NCI-H2227 (cell line): ENCODE measurements around the gene VPS45.
A peak's percentile ranks its signal among the peaks of the same experiment; 100 is the strongest.
"Not testable (repeated sequence)": the region's sequence is repeated elsewhere in the genome, so short reads cannot be mapped to it uniquely, and the experiment has no call there.

ENCODE experiments used
- DNase-seq: peaks from one replicate; lab custom pipeline; 2025; ENCODE audit not compliant: unreplicated experiment; lab: John Stamatoyannopoulos, UW

The VPS45 gene

DNA sequence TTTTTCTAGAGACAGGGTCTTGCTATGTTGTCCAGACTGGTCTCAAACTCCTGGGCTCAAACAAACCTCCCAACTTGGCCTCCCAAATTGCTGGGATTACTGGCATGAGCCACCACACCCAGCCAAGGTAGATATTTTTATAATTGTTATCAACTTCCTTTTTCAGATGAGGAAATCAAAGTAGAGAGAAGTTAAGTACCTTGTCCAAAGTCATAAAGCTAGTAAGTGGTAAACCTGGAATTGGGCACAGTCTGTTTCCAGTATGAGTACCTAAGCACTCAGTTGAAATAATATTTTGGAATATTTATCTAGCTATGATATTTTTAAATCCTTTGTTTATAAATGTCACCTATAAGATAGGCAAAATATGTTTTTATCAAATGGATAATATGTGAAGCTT is 59.9 kb downstream of the VPS45 start:
- no peak for DNase-seq

DNA sequence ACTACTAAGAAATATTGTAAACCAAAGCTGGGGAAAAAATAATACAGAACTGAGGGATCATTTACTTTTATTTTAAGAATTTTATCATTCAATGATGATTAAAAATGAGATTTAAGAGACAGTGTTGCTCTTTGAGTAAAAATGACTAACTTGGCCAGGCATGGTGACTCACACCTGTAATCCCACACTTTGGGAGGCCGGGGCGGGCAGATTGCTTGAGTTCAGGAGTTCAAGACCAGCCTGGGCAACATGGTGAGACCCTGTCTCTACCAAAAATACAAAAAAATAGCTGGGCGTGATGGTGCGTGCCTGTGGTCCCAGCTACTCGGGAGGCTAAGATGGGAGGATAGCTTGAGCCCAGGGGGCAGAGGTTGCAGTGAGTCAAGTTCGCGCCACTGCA is 60.3 kb downstream of the VPS45 start:
- DNase-seq = no peak

DNA sequence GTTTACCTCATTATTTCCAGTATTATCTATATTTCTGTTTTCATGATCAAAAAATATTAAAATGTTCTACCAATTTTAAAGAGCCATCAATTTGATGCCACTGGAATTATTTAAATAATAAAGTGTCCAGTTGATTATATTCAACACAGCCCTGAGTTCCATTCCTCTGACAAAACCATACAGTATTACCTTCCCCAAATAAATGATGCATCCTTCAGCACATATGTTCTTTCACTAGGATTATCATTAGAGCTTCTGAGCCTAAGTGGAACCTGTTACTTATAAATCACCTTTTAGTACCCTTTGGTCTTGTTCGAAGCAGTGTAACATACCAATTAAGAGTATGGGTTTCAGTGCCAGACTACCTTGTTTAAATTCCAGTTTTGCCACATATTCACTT is 64.8 kb downstream of the VPS45 start:
- DNase-seq = no peak

DNA sequence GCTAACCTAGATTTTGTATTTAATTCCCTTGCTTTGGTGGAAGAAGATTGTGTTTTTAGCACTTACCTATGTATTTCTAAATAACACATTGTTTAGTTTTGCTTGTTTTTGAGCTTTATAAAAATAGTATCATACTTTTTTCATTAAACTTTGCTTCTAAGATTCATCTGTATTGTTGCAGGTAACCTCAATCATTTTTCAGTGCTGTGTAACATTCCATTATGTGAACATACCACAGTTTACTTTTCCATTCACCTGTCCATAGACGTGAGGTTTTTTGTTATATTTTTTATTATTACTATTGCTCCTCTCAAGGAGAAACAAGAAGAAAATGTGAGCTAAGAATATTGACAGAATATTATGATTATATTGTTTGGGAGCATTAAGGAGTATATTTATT is 67.0 kb downstream of the VPS45 start:
- no peak for DNase-seq

DNA sequence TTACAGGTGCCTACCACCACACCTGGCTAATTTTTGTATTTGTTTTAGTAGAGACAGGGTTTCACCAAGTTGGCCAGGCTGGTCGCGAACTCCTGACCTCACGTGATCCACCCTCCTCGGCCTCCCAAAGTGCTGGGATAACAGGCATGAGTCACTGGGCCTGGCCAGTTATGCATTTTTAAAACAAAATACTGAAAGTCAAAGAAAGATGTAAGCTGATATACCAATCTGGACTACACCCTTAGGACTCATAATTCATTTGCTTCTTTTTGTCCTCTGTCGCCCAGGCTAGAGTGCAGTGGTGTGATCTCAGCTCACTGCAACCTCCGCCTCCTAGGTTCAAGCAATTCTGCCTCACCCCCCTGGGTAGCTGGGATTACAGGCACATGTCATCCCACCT is 67.8 kb downstream of the VPS45 start:
- not testable (repeated sequence) for DNase-seq

DNA sequence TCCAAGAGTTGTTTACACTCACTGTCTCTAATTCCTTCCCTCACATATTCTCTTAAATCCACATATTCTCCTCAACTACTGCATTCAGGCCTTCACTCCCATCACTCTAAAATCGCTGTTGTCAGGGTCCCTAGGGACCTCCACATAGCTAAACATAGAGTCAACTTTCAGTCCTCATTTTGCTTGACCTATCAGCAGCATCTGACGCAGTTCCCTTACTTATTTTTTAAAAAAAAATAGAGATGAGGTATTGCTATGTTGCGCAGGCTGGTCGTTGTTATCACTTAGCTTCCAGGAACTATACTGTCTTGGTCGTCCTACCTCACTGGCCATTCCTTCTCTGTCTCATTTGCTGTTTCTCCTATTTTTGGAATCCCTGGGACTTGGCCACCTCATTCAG is 70.5 kb downstream of the VPS45 start:
- no peak for DNase-seq

DNA sequence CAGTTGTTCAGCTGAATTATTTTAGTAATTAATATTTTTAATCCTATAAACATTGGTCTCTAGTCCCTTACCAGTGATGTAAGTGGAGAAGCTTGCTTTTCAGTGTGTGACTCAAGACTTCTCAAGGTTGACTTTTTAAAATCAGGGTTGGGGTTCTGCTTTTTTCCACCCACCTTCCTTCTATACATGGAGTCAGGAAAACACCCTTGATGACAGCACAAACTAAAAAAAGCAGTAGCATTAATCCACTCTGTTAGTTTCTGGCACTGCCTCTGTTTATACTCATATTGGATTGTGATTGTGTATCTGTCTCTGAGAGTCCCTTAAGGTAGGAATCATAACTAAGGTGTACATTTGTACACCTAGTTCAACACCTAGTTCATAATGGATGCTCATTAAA is 73.9 kb downstream of the VPS45 start:
- no peak for DNase-seq

DNA sequence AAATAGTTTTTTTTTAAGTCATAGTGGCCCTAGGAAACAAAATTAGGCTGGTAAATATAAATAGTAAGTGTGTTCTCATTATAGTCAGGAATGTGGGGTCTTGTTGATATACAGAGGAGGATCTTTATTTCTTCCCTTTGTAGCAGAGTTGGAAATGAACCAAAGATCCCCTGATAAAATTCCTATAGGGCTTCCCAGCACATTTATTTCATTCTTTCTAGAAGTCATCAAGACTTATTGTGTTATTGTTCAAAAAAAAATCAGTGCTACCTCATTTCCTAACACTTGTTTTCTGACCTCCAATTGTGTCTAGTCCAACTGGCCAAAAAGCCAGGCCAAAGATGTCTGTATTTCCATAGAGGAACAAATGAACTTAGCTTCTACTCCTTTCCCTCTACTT is 74.5 kb downstream of the VPS45 start:
- DNase-seq = no peak

DNA sequence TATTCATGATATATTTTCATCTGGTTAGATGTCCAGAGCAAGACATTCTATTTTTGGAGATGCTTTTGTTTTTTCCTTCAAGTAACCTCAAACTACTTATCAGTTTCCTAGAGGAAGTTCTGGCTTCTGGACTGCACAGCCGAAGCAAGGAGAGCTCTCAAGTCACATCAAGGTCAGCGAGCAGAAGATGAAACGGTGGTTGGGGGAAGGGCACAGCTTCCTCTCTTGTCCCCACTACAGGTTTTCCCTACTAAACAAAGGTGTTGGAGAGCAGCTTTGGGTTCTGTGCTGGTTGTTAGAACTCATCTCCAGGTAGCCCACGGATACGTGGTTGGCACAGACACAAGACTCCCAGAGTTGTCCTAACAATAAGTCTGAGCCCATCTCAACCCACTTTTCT is 77.0 kb downstream of the VPS45 start:
- DNase-seq = no peak

DNA sequence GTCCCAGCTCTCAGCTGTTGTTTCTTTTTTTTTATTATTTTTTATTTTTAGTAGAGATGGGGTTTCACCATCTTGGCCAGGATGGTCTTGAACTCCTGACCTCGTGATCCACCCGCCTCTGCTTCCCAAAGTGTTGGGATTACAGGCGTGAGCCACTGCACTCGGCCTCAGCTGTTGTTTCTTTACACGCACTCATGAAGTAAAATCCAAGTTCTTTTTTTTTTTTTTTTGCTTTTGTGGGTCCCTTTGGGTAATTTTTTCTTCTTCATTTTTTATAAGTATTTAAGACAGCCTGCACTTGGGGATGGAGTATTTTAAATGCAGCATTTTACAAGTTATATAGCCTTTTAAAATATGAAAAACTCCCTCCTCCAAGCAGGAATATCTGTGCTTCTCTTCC is 78.4 kb downstream of the VPS45 start:
- not testable (repeated sequence) for DNase-seq

DNA sequence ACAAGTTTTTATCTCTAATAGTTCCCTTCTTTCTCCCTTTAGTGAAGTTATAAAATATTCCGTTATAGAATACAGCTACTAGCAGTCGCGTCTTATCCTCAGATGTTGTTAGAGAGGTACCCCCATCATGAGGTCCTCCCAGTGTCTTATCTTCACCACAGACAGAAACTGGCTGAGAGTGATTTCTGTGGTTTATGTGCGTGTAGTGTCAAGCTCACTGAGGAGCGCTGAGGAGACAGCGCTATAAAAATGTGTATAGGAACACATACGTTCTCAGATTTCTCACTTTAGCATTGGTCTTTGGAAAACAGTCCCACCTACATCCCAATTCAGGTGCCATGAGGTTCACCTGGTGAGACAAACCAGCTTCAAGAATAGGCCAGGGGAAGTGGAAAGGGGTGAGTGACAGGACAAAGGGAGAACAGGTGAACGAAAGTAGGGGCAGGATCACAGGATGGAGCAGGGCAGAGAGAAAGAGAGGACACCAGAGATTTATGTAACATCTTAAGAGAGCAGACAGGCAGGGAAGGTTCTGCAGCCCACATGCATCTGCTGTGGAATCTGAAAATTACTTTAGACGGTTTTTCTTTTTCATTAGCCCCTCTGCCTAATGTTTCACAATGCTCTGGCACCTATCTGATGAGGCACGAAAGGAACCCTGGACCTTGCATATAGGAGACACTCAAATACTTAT is 79.4 kb downstream of the VPS45 start:
- DNase-seq = no peak

DNA sequence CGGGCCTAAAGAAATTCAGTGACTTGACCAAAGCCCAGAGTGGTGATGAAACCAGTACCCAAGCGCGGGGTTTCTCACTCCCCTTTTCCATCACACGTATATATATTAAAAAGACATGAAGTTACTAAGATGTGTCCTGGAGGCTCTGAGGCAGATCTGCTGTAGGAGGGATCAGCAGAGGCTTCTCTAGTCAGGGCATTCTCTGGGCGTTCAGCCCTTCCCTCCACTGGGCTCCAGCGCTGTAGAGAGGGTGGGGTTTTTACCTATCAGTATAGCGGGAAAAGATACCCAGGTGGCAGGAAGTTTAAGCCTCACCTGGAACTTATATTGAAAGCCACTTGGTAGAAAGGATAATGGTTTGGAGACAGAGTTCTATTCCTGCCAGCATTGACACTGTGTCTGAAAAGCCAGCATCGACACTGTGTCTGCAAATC is 81.3 kb downstream of the VPS45 start:
- peak; percentile 56 for DNase-seq

DNA sequence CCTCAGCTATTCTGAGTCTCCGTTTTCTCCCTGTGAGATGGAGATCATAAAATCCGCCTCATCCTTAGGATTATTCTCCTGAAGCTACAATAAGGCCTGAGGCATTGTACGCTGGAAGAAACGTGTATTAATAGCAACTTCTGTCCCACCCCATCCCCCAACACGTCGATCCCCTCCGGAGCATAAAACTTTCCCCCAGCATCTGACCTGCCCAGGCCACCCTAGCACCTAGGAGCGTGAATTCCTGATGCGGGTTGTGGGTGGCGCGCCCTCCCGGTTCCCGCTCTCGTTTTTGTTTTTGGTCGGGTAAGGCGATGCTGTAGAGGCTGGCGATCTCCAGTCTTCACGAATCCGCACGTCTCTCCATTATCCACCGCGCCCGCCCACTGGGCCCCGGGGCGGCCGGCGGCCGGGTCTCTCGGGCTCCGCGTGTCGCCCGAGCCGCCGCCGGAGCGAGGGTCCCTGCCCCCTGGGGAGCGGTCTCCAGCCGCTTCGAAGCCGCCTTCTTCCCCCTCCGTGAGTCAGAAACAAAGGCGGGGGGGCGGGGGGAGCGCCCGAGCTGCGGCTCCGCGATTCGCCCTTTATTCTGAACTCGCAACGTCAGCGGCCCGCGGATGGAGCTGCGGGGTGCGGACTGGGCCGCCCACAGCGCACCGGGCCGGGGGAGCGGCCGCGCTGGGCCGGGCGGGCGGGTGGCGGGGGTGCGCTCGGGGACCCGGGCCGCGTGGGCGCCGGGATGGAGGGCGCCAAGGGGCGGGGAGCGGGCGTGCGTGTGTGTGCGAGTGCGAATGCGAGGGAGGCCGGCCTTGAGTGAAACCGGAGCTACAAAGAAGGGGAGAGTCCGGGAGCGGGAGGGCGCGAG is 81.9 kb downstream of the VPS45 start, which contains the start of gene PLEKHO1:
Gene PLEKHO1 (plus strand): TSS at position 646 of the 862 bp plus-strand sequence. CDS start 342 bp downstream, outside the sequence.
- DNase-seq = peak; percentile 76

DNA sequence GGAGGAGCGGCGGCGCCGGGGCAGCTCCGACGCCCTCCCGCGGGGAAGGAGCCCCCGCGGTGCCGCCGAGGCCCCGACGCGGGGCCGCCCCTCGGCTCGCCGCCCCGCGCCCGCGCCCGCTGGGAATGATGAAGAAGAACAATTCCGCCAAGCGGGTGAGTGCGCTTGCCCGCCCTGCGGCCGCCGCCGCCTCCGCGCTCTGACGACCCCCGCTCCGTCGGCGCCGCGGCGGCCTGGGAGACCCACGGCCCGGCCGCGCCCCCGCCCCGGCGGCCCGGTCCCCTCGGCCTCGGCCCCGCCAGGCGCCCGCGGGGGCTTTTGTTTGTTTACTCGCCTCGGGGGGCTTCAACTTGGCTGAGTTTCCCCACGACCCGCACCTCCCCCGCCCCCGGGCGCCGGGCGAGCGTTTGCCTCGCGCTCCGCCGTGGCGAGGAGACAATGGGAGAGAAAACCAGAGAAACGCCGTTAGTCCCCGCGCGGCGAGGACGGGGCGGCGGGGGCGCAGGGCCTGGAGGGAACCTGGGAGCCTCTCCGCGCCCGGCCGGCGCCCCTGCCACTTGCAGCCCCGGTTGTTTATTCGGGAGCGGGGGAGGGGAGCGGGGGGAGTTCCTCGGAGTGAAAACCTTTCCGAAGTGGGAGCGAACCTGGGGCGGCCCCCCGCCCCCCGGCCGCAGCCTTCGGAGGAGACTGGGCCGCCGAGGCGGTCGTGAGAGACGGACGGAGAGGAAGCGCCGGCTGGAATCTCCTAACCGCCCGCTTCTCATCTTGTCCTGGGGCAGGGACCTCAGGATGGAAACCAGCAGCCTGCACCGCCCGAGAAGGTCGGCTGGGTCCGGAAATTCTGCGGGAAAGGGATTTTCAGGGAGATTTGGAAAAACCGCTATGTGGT is 82.8 kb downstream of the VPS45 start:
- peak; percentile 51 for DNase-seq

DNA sequence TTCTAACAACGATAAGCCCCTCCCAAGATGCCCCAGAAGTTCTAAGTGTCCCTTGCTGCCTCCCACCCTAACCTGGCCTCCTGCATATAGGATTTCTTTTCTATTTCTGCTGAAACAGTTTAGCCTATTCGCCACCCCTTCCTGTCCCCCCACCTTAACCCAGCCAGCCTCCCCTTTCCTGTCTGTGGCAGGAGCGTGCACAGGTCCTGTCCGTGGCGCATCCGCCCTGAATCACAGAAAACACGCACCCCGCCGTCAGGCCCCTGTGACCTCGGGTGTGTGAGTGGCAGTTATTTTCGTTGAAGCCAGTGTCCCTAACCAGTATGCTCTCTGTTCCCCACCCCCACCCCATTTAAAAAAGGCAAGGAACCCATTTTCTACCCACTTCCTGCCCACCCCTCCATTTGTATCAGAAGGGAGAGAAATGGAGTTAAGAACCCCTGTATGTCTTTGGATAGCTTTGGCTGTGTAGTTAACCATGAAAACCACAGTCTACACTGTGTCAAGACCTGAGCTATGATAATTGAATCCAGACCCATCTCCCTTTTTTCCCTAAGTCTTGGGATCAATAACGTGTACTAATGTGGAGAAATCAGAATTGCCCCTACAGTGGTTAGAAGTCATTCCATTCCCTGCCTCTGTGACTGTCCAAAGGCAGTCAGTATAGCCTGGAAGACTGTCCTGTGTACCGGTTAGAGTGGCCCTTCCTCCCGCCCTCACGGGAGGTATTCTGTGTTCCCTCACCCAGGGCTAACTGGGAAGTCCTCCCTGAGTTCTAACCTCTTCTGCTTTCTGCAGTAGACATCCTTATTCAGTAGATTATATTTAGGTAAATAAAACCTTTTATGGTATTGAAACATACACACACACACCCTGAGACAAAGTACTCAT is 84.0 kb downstream of the VPS45 start:
- DNase-seq = no peak

DNA sequence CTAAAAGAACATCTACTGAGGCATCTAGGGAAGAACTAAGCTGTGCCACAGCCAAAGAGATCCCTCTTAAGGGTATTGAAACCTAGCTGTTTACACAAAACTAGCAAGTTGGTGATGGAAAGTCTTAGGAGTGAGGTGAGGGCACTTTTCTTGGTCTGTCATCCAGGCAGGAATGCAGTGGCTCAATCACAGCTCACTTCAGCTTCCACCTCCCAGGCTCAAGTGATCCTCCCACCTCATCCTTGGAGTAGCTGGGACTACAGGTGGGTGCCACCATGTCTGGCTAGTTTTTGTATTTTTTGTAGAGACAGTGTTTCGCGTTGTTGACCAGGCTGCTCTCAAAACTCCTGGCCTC is 84.6 kb downstream of the VPS45 start:
- no peak for DNase-seq

DNA sequence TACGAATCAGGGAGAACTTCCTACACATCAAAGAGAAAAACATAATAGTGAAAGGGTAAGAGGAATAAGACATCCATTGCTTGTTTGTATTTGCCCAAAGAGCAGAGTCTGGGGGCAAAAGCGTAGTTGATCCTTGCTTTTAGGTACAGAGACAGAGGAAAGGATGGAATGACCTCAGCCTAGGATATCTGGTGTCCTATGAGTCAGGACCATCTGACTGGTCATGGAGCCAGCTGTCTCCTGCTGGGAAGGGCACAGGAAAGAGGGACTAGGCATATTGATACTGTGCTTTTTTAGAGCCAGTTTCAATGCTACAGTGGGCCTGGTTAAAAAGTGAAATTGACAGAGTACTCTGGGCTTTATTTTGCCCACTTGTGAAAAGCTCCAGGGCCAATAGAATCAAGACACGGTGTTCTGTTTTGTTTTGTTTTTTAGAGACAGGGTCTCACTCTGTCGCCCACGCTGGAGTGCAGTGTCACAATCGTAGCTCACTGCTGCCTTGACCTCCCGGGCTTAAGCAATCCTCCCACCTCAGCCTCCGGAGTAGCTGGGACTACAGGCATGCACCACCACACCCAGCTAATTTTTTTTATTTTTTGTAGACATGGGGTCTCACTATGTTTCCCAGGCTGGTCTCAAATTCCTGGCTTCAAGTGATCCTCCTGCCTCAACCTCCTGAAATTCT is 85.3 kb downstream of the VPS45 start:
- DNase-seq = no peak

DNA sequence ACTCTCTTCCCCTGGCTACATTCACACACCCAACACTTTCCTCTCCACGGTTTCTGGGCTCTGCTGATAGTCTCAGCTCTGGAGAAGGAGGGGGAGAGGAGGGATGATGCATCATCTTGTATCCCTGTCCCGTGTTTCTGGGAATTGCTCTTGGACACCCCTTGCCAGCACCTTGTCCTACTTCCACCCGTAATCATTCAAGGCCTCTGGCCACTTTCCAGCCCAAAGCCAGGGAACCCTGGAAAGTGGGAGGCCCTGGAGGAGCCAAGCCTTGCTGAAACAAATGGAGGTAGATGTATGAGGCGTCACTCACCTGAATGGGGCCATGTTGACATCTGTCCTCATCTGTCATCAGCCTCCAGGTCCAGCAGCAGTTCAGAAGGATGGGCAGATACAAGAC is 86.6 kb downstream of the VPS45 start:
- DNase-seq = no peak

DNA sequence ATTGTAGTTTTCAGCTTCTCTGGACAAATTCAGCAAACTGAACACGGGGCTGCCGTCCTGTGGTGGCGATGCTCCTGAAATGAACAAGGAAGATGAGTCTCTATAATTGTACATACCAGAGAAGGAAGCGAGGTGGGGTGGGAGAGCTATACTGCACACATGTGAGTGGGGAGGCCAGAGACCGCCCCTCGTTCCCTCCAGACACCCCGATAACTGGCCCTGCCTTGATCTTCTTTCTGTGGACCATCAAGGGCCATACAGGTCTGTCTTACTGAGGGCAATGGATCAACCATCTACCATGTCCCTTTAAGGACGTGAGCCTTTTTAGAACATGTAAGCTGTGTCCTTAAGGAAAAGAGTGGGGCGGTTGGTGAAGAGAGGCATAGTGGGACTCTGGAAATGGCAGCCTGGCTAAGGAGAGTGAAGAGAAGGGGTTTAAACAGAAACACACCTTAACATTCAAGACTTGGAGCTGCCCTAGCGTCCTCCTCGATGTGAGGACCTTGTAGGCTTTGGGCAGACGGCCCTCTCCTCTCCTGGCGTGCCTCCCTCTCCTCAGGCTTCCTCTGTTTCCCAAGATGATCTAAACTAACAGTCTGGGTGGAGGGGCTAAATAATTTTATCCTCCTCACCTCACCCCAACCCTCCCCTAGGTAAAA is 88.0 kb downstream of the VPS45 start:
- no peak for DNase-seq
